SU-DHL-6 (cell line): ENCODE measurements around the gene SUMO1.

Experiments used
- CTCF ChIP-seq: fragments of 200-600 bp; sonication (generic); IDR thresholded peaks from one replicate; pipeline ENCODE4 v1.5.1; 2017; ENCODE audit warnings: antibody characterized with exemption, mild to moderate bottlenecking, low read length, moderate library complexity; ENCODE audit not compliant: insufficient read depth, poor library complexity, severe bottlenecking
- EZH2phosphoT487 ChIP-seq: fragments of 200-600 bp; sonication (generic), shearing (Covaris generic); conservative IDR thresholded peaks from 2 replicates; pipeline ENCODE4 v1.6.1; 2018; ENCODE audit warnings: mild to moderate bottlenecking, antibody characterized with exemption, low read length, moderate library complexity, mixed read lengths

GRCh38 chr2:202265467-202266277 lies 27.3 kb upstream of the SUMO1 start, which contains the start of gene NOP58:
- TF ChIP-seq CTCF (no peak), EZH2phosphoT487 (no peak)
